K562 (cell line): ENCODE data around the gene PPP1R14B. TPM values are rescaled to one million over a fixed set of nuclear protein-coding genes. Genes with fewer than 3 reads are reported as not detected.
A peak's percentile ranks its signal among the peaks of the same experiment; 100 is the strongest.

Source experiments
- BCL6 ChIP-seq: fragments of 250-450 bp; sonication (Bioruptor Pico); IDR thresholded peaks from 2 replicates; pipeline ENCODE4 v1.4.0; 2020
- CHCHD3 ChIP-seq: fragments of 250-450 bp; sonication (Bioruptor Pico); IDR thresholded peaks from 2 replicates; pipeline ENCODE4 v2.1.2; 2022; ENCODE audit warnings: mild to moderate bottlenecking
- HCFC1 ChIP-seq: IDR thresholded peaks from 2 replicates; pipeline ENCODE4 v1.6.1; 2012; ENCODE audit warnings: low read depth, low read length, improper control_type of control experiment
- HNRNPL ChIP-seq: fragments of 200-400 bp; formaldehyde crosslinking; IDR thresholded peaks from 2 replicates; pipeline ENCODE4 v1.6.1; 2017; ENCODE audit warnings: low read depth, mild to moderate bottlenecking, low read length
- MAFK ChIP-seq: IDR thresholded peaks from 2 replicates; pipeline ENCODE4 v1.6.1; 2011; ENCODE audit warnings: low read length, improper control_type of control experiment
- POLR2AphosphoS2 ChIP-seq: IDR thresholded peaks from 2 replicates; pipeline ENCODE4 v1.6.1; 2012; ENCODE audit warnings: low read length, improper control_type of control experiment
- PTRF ChIP-seq: fragments of 450-650 bp; IDR thresholded peaks from 2 replicates; pipeline ENCODE4 v1.6.1; 2016; ENCODE audit warnings: mild to moderate bottlenecking, missing genetic modification characterization, missing compliant biosample characterization
- RBM15 ChIP-seq: fragments of 200-400 bp; formaldehyde crosslinking; IDR thresholded peaks from 2 replicates; pipeline ENCODE4 v1.6.1; 2018; ENCODE audit warnings: mild to moderate bottlenecking, low read length, moderate library complexity; ENCODE audit not compliant: insufficient read depth
- SIN3B ChIP-seq: fragments of 450-650 bp; IDR thresholded peaks from 2 replicates; pipeline ENCODE4 v1.6.1; 2017; ENCODE audit warnings: low read depth, mild to moderate bottlenecking, moderate library complexity
- SOX6 ChIP-seq: fragments of 450-650 bp; IDR thresholded peaks from 2 replicates; pipeline ENCODE4 v1.6.1; 2014; ENCODE audit warnings: mild to moderate bottlenecking
- SP2 ChIP-seq: IDR thresholded peaks from 2 replicates; pipeline ENCODE4 v1.6.1; 2011; ENCODE audit warnings: mild to moderate bottlenecking, low read depth, low read length, moderate library complexity; ENCODE audit not compliant: poor library complexity, severe bottlenecking; ENCODE audit errors: extremely low read depth
- STAT5A ChIP-seq: IDR thresholded peaks from 2 replicates; pipeline ENCODE4 v1.6.1; 2012; ENCODE audit warnings: low read length, inconsistent platforms, borderline replicate concordance
- YY1 ChIP-seq, 3 experiments: IDR thresholded peaks; 2 replicates each; pipeline ENCODE4 v1.6.1; 2011; ENCODE audit warnings: low read length in 2 of 3, mild to moderate bottlenecking in 2 of 3, moderate library complexity in 2 of 3, borderline replicate concordance in 1 of 3, control low read depth in 1 of 3, low read depth in 1 of 3; ENCODE audit not compliant: insufficient read depth in 3 of 3, insufficient replicate concordance in 2 of 3, control insufficient read depth in 1 of 3, insufficient read length in 1 of 3; ENCODE audit errors: extremely low read depth in 1 of 3
- ZBTB34 ChIP-seq: fragments of 250-450 bp; sonication (Bioruptor Pico); IDR thresholded peaks from 2 replicates; pipeline ENCODE4 v1.8.0; 2021; ENCODE audit warnings: mild to moderate bottlenecking, moderate library complexity
- ZBTB49 ChIP-seq: sonication (generic); formaldehyde crosslinking; IDR thresholded peaks from 2 replicates; pipeline ENCODE4 v1.8.0; 2022; ENCODE audit warnings: missing genetic modification reagents, mild to moderate bottlenecking, borderline replicate concordance
- ZFP30 ChIP-seq: fragments of 250-450 bp; sonication (Bioruptor Pico); IDR thresholded peaks from 2 replicates; pipeline ENCODE4 v1.8.0; 2022; ENCODE audit warnings: moderate library complexity, mild to moderate bottlenecking, inconsistent platforms, borderline replicate concordance
- ZNF133 ChIP-seq: fragments of 250-450 bp; sonication (Bioruptor Pico); IDR thresholded peaks from 2 replicates; pipeline ENCODE4 v1.4.0; 2020; ENCODE audit warnings: mild to moderate bottlenecking
- ZNF175 ChIP-seq: fragments of 200-800 bp; sonication (Bioruptor generic); IDR thresholded peaks from 2 replicates; pipeline ENCODE4 v1.6.1; 2016; ENCODE audit warnings: low read depth, mild to moderate bottlenecking, missing genetic modification characterization, missing compliant biosample characterization
- ZNF184 ChIP-seq: sonication (generic); formaldehyde crosslinking; IDR thresholded peaks from 2 replicates; pipeline ENCODE4 v1.5.0; 2020; ENCODE audit warnings: missing genetic modification reagents
- ZNF3 ChIP-seq: fragments of 250-450 bp; sonication (Bioruptor Pico); IDR thresholded peaks from 2 replicates; pipeline ENCODE4 v1.5.0; 2021; ENCODE audit warnings: mild to moderate bottlenecking, moderate library complexity
- polyA plus RNA-seq, 8 experiments: library from polyadenylated mRNA; depleted of rRNA in 4 of 8; stranded (reverse) in 5 of 8; unstranded in 3 of 8; fragments of >200 nt; fragmentation: Nextera tagmentation in 2 of 8; fragmentation: Illumina TruSeq in 1 of 8; extraction: Ambion mirVana in 2 of 8; extraction: Trizol in 1 of 8; gene quantifications; 2 replicates each; pipeline versions ENCODE4 v1.2.1 to v1.2.3, GENCODE V29; 2011 to 2014; ENCODE audit warnings: inconsistent platforms in 1 of 8, missing spikeins in 1 of 8
- total RNA-seq, 7 experiments: library from RNA; depleted of rRNA in 6 of 7; stranded (reverse); fragments of >200 nt in 6 of 7; fragmentation: Illumina TruSeq in 2 of 7; extraction: Trizol in 2 of 7; gene quantifications; 2 replicates each; pipeline versions ENCODE4 v1.2.1 to v1.2.3, GENCODE V29; 2011 to 2021; ENCODE audit warnings: low replicate concordance in 1 of 7
- TF ChIP-seq, protein P1 (sequence below): fragments of 250-450 bp; sonication (Bioruptor Pico); IDR thresholded peaks from 2 replicates; pipeline ENCODE4 v1.4.0; 2020
- TF ChIP-seq, protein P2 (sequence below): fragments of 250-450 bp; sonication (Bioruptor Pico); IDR thresholded peaks from 2 replicates; pipeline ENCODE4 v1.4.0; 2020; ENCODE audit warnings: borderline replicate concordance

Gene PPP1R14B
- total and polyA plus RNA-seq, 9 of the 15 experiments (the other 6 are each of a cell fraction or from before 2014, with no cell fraction given), result 7.7 to 566 (median 212) TPM

- TF ChIP-seq, protein P1, sequence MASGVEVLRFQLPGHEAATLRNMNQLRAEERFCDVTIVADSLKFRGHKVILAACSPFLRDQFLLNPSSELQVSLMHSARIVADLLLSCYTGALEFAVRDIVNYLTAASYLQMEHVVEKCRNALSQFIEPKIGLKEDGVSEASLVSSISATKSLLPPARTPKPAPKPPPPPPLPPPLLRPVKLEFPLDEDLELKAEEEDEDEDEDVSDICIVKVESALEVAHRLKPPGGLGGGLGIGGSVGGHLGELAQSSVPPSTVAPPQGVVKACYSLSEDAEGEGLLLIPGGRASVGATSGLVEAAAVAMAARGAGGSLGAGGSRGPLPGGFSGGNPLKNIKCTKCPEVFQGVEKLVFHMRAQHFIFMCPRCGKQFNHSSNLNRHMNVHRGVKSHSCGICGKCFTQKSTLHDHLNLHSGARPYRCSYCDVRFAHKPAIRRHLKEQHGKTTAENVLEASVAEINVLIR (CRISPR knock-in tag), result no peak
- TF ChIP-seq ZNF184 (CRISPR knock-in tag) (no peak), SP2 (no peak), ZBTB49 (CRISPR knock-in tag) (no peak), HNRNPL (no peak), ZBTB34 (CRISPR knock-in tag) (no peak), ZFP30 (CRISPR knock-in tag) (no peak), RBM15 (no peak), HCFC1 (peak; percentile 38; the same call in 1 of the 2 replicates), POLR2AphosphoS2 (no peak; the same call in 1 of the 2 replicates), STAT5A (no peak), MAFK (no peak), ZNF3 (CRISPR knock-in tag) (0 out of 2 replicates have a peak, but pooled peaks have one; percentile 16), ZNF133 (CRISPR knock-in tag) (no peak), SIN3B (0 out of 2 replicates have a peak, but pooled peaks have one; percentile 10), PTRF (tag) (no peak), YY1 (IDR thresholded peaks at IDR 0.05; ENCODE audit: borderline replicate concordance in 1 of 3, control insufficient read depth in 1 of 3, extremely low read depth in 1 of 3, insufficient read depth in 3 of 3, insufficient read length in 1 of 3, insufficient replicate concordance in 2 of 3, low read depth in 1 of 3, low read length in 2 of 3) (peak in 2 of 3 experiments; percentile 4 to 35), BCL6 (CRISPR knock-in tag) (no peak), CHCHD3 (CRISPR knock-in tag) (no peak), ZNF175 (CRISPR knock-in tag) (peak; percentile 26; the same call in 1 of the 2 replicates), SOX6 (no peak)
- TF ChIP-seq, protein P2, sequence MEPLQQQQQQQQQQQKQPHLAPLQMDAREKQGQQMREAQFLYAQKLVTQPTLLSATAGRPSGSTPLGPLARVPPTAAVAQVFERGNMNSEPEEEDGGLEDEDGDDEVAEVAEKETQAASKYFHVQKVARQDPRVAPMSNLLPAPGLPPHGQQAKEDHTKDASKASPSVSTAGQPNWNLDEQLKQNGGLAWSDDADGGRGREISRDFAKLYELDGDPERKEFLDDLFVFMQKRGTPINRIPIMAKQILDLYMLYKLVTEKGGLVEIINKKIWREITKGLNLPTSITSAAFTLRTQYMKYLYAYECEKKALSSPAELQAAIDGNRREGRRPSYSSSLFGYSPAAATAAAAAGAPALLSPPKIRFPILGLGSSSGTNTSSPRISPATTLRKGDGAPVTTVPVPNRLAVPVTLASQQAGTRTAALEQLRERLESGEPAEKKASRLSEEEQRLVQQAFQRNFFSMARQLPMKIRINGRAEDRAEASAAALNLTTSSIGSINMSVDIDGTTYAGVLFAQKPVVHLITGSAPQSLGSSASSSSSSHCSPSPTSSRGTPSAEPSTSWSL (CRISPR knock-in tag), result no peak
Measured at GRCh38 chr11:64268893-64269539, 22.3 kb upstream of the PPP1R14B start (continued).
